Esophagus muscularis mucosa (tissue), 4 donors: ENCODE measurements around the gene CCIN. TPM values are rescaled to one million over a fixed set of nuclear protein-coding genes. Genes with fewer than 3 reads are reported as not detected.

Experiments
- DNase-seq: peaks from one replicate; pipeline ENCODE4 v3.0.0-alpha.2; 2017; ENCODE audit errors: extremely low spot score
- H3K27ac ChIP-seq, 4 donors: fragments of 200-600 bp; sonication (generic); replicated peaks in 1 of 4; 1 replicate in 3 of 4; 2 replicates in 1 of 4; pipeline ENCODE4 v1.5.1; 2016 to 2019; ENCODE audit warnings: mild to moderate bottlenecking in 1 of 4
- H3K27me3 ChIP-seq, 4 donors: fragments of 200-600 bp; sonication (generic); one replicate each; pipeline versions ENCODE4 v1.5.1 to v1.6.0; 2016 to 2019
- H3K36me3 ChIP-seq, 4 donors: fragments of 200-600 bp; sonication (generic); one replicate each; pipeline ENCODE4 v1.5.1; 2016 to 2019
- H3K4me1 ChIP-seq, 4 donors: fragments of 200-600 bp; sonication (generic); one replicate each; pipeline ENCODE4 v1.5.1; 2016 to 2019
- H3K4me3 ChIP-seq, 4 donors: fragments of 200-600 bp; sonication (generic); 1 replicate in 2 of 4; 2 replicates in 2 of 4; pipeline ENCODE4 v1.5.1; 2016 to 2019; ENCODE audit warnings: mild to moderate bottlenecking in 4 of 4, moderate library complexity in 1 of 4
- H3K9me3 ChIP-seq, 4 donors: fragments of 200-600 bp; sonication (generic); 1 replicate in 3 of 4; 2 replicates in 1 of 4; pipeline ENCODE4 v1.5.1; 2016 to 2019
- EP300 ChIP-seq: sonication (generic); formaldehyde crosslinking; IDR thresholded peaks from one replicate; pipeline ENCODE4 v1.6.1; 2017; ENCODE audit warnings: antibody characterized with exemption
- POLR2A ChIP-seq: fragments of 450-650 bp; IDR thresholded peaks from one replicate; pipeline ENCODE4 v1.6.1; 2017; ENCODE audit warnings: antibody characterized with exemption, moderate library complexity, mild to moderate bottlenecking, low read depth
- POLR2AphosphoS5 ChIP-seq, 2 donors: sonication (generic); formaldehyde crosslinking; IDR thresholded peaks; one replicate each; pipeline ENCODE4 v1.6.1; 2017; ENCODE audit warnings: antibody characterized with exemption in 2 of 2
- WGBS: methylation state at CpG from one replicate; pipeline ENCODE4 v1.1.5; 2018; 5-methylcytosine and 5-hydroxymethylcytosine counted together
- intact Hi-C: fragments of 100-400 bp; cut with DNase I; formaldehyde crosslinking; loops from one replicate; pipeline ENCODE4 v1.15.1; 2023
- total RNA-seq, 4 donors: library from RNA; depleted of rRNA; stranded (reverse); fragments of >200 nt; gene quantifications; one replicate each; pipeline versions ENCODE4 v1.1.0 to v1.2.1, GENCODE V29; 2016
- TF ChIP-seq, protein P1 (sequence below), 3 experiments: fragments of 200-600 bp in 2 of 3; fragments of 450-650 bp in 1 of 3; sonication (generic) in 2 of 3; IDR thresholded peaks; one replicate each; pipeline ENCODE4 v1.5.1; 2017 to 2019; ENCODE audit warnings: antibody characterized with exemption in 3 of 3, mild to moderate bottlenecking in 2 of 3, moderate library complexity in 1 of 3

CCIN gene
- total RNA-seq, 4 donors from 2014 or later = 0.39 to 1.0 (median 0.46) TPM

DNA sequence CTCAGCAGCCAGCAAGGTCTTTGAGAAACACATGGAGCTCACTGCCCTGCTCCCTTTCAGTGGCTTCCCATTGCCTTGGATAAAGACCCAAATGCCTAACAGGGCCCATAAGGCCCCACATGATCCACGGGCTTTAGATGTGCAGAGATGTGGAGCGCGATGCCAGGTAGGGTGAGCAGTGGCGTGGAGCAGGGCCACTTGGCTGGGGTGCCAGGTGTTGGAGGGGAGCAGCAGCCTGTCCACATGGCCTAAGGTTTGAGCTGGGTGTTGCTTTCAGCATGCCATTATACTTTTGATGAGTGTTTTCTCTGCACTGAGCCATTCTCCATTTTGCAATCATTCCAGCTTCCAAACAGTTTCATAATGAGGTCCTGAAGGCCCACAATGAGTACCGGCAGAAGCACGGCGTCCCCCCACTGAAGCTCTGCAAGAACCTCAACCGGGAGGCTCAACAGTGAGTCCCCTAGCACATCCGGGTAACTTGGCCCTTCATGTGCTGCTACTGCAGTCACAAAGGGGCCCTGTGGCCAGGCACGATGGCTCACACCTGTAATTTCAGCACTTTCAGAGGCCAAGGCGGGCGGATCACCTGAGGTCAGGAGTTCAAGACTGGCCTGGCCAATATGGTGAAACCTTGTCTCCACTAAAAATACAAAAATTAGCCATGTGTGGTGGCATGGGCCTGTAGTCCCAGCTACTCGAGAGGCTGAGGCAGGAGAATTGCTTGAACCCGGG, 21.6 kb upstream of the CCIN start:
- peaks cover 0 to 38% (median 6%) of the 10 kb centered on the region in 4 donors for H3K36me3 ChIP-seq
- TF ChIP-seq, protein P1, sequence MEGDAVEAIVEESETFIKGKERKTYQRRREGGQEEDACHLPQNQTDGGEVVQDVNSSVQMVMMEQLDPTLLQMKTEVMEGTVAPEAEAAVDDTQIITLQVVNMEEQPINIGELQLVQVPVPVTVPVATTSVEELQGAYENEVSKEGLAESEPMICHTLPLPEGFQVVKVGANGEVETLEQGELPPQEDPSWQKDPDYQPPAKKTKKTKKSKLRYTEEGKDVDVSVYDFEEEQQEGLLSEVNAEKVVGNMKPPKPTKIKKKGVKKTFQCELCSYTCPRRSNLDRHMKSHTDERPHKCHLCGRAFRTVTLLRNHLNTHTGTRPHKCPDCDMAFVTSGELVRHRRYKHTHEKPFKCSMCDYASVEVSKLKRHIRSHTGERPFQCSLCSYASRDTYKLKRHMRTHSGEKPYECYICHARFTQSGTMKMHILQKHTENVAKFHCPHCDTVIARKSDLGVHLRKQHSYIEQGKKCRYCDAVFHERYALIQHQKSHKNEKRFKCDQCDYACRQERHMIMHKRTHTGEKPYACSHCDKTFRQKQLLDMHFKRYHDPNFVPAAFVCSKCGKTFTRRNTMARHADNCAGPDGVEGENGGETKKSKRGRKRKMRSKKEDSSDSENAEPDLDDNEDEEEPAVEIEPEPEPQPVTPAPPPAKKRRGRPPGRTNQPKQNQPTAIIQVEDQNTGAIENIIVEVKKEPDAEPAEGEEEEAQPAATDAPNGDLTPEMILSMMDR (IDR thresholded peaks at IDR 0.05) = no peak
- no peak for TF ChIP-seq POLR2AphosphoS5 (IDR thresholded peaks at IDR 0.05)
- TF ChIP-seq EP300 = no peak
- peaks cover 46 to 98% (median 88%) of the 10 kb centered on the region in 4 donors for H3K4me1 ChIP-seq
- intact Hi-C loops = no loop called here
- H3K27me3 ChIP-seq = no peaks in the 10 kb centered on the region
- H3K27ac ChIP-seq = peak overlapping the region; percentile 76 to 92 (median 86)
- no peak overlapping the region for H3K4me3 ChIP-seq
- H3K9me3 ChIP-seq = no peaks in the 10 kb centered on the region
- 85% methylated on average over 8 of the region's 14 CpGs for whole genome bisulfite sequencing
- DNase-seq = no peak

DNA sequence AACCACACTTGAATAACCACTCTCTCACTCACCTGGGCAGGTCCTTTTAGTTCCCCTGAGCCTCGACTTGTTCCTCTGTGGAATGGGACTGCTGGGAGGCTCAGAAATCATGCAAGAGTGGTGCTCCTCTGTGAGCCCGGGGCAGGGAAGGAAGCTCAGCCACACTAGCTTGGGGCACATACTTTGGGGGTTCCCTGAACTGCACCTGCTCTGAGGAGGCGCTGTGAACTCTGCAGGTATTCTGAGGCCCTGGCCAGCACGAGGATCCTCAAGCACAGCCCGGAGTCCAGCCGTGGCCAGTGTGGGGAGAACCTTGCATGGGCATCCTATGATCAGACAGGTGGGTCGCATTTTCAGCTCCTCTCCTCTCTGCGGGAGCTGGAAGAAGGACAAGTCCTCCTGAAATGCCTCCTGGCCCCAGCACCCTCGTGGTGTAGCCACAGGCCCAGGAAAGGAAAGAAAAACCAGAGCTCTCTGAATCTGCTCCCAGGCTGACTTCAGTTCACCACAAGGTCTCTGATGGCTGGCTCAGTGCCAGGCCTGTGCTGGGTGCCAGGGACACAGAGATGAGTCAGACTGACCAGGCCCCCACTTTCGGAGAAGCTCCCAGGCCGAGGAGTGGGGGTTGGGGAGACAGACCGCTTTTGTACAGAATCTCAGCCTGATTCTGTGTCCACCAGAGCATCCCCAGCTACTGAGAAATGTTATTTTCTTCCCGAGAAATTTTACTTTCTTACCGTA, 20.7 kb upstream of the CCIN start:
- peak; percentile 99 for DNase-seq
- intact Hi-C loops = no loop called here
- peak; percentile 83 to 91 for TF ChIP-seq POLR2AphosphoS5 (IDR thresholded peaks at IDR 0.05)
- TF ChIP-seq, protein P1 (IDR thresholded peaks at IDR 0.05) = no peak
- 28% methylated on average over 7 of the region's 14 CpGs for WGBS
- peak overlapping the region; percentile 76 to 92 (median 86) for H3K27ac ChIP-seq
- H3K9me3 ChIP-seq = no peaks in the 10 kb centered on the region
- H3K4me3 ChIP-seq = peak overlapping the region in 1 of 4 donors; percentile 9
- H3K4me1 ChIP-seq = peaks cover 37 to 96% (median 86%) of the 10 kb centered on the region in 4 donors
- H3K27me3 ChIP-seq = no peaks in the 10 kb centered on the region
- peaks cover 0 to 38% (median 6%) of the 10 kb centered on the region in 4 donors for H3K36me3 ChIP-seq

DNA sequence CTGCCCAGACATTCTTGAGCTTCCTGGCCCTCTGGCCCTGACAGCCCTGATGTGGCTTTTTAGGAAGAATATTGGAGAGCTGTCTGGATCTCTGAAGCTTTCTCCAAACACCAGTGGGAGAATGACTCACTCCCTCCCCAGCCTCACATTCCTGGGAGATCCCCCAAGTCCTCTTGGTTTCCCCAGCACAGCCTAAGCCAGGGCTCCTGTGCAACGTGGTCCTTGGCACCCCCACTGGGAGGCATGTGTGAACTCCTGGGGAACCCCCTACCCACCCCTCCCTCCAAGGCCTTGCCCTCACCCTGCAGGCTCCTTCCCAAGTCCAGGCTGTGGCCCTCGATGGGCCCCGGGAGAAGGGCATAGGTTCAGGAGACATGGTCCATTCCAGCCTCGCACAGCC, 20.0 kb upstream of the CCIN start:
- Histone ChIP-seq H3K27ac (peak overlapping the region; percentile 76 to 92 (median 86)), H3K36me3 (peaks cover 0 to 38% (median 6%) of the 10 kb centered on the region in 4 donors), H3K4me1 (peaks cover 36 to 96% (median 86%) of the 10 kb centered on the region in 4 donors), H3K4me3 (no peak overlapping the region), H3K9me3 (no peaks in the 10 kb centered on the region), H3K27me3 (no peaks in the 10 kb centered on the region)
- WGBS = 76% methylated on average over 3 of the region's 4 CpGs
- TF ChIP-seq, protein P1 (IDR thresholded peaks at IDR 0.05) = no peak
- DNase-seq = no peak
- intact Hi-C loops = no loop called here

DNA sequence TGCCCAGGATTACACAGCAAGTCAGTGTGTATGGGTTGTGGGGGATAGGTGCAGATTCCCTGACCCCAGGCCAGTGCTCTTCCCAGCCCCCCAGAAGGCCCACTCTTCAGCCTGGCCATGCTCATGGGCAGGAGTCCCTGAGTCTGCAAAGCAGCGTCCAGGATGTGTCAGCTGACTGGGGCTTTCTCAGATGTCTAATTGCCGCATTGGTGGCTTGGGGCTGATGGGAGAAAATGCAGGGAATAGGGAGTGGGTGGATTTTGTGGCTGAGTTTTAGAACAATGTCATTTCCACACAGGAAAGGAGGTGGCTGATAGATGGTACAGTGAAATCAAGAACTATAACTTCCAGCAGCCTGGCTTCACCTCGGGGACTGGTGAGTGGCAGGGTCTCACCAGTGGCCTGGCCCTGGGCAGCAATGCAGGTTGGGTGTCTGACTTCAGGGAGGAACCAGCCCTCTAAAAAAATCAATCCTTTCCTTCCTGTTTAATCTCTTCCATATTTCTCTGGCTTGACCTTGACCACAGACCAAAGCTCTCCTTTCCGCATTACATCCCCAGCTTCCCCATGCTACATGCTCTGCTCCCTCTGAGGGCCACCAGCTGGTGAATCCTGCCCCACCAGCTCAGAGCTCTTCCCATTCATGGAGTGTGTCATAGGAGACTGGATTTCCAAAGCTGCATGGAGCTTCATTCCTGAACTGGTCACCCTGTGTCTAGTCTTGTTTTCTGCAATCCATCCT, 18.4 kb upstream of the CCIN start:
- DNase-seq = no peak

More for the DNA sequence above, 18.4 kb upstream of the CCIN start:
- Histone ChIP-seq H3K4me3 (no peak overlapping the region), H3K4me1 (peaks cover 44 to 96% (median 88%) of the 10 kb centered on the region in 4 donors), H3K27ac (peak overlapping the region; percentile 76 to 92 (median 86)), H3K36me3 (peaks cover 0 to 36% (median 6%) of the 10 kb centered on the region in 4 donors), H3K9me3 (no peaks in the 10 kb centered on the region), H3K27me3 (no peaks in the 10 kb centered on the region)
- no peak for TF ChIP-seq EP300
- TF ChIP-seq, protein P1 (IDR thresholded peaks at IDR 0.05) = no peak
- TF ChIP-seq POLR2A = no peak
- no peak for TF ChIP-seq POLR2AphosphoS5 (IDR thresholded peaks at IDR 0.05)
- intact Hi-C loops = no loop called here
- WGBS = 58% methylated on average over 3 of the region's 4 CpGs
